Stomach smooth muscle (tissue), 2 donors: ENCODE results near the gene CCL4.
"Not testable (repeated sequence)": the region's sequence is repeated elsewhere in the genome, so short reads cannot be mapped to it uniquely, and the experiment has no call there.

Experiments
- H3K27ac ChIP-seq: one replicate; pipeline ENCODE4 v1.7.0; 2013; ENCODE audit warnings: mild to moderate bottlenecking, low read length, inconsistent platforms
- H3K27me3 ChIP-seq, 2 donors: one replicate each; pipeline ENCODE4 v1.7.0; 2013; ENCODE audit warnings: low read length in 2 of 2; ENCODE audit not compliant: insufficient read depth in 2 of 2, control insufficient read depth in 1 of 2
- H3K36me3 ChIP-seq, 2 donors: one replicate each; pipeline ENCODE4 v1.7.0; 2013; ENCODE audit warnings: low read length in 2 of 2; ENCODE audit not compliant: control insufficient read depth in 2 of 2, insufficient read depth in 2 of 2
- H3K4me1 ChIP-seq: one replicate; pipeline ENCODE4 v1.7.0; 2013; ENCODE audit warnings: low read length; ENCODE audit not compliant: control insufficient read depth, insufficient read depth
- H3K4me3 ChIP-seq, 2 donors: one replicate each; pipeline ENCODE4 v1.7.0; 2013; ENCODE audit warnings: low read length in 2 of 2
- H3K9ac ChIP-seq, 2 donors: one replicate each; pipeline ENCODE4 v1.7.0; 2013; ENCODE audit warnings: low read length in 2 of 2, mild to moderate bottlenecking in 1 of 2
- H3K9me3 ChIP-seq, 2 donors: one replicate each; pipeline ENCODE4 v1.7.0; 2013; ENCODE audit warnings: low read length in 2 of 2; ENCODE audit not compliant: control insufficient read depth in 2 of 2
- donor health status: healthy.
- donor health status: Pancreatic carcinoma.

The CCL4 gene

DNA sequence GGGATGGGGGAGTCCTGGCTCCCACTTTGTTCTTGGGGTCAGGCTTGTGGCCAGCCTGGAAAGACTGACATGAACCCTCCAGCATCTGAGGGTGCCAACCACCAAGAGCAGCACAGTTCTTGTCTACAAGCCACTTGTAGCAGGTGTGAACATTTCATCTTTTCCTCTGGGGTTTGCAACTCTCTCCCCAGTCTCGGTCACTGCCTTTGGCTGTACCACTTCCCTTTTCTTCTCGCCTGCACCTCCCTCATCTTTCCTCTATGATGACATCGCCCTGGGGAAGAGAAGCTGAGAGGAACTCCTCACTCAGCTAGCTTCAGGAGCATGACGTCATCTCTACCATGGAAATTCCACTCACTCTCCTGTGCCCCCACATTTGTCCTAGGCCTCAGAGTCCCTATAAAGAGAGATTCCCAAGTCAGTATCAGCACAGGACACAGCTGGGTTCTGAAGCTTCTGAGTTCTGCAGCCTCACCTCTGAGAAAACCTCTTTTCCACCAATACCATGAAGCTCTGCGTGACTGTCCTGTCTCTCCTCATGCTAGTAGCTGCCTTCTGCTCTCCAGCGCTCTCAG is at the start of gene CCL4:
Gene CCL4 (plus strand): TSS at position 427 of the 575 bp plus-strand sequence. CDS start 79 bp downstream, at position 506.
- H3K4me1 ChIP-seq, H3K4me3 ChIP-seq, H3K36me3 ChIP-seq, H3K27ac ChIP-seq, H3K27me3 ChIP-seq, H3K9me3 ChIP-seq, H3K9ac ChIP-seq: not testable (repeated sequence)

DNA sequence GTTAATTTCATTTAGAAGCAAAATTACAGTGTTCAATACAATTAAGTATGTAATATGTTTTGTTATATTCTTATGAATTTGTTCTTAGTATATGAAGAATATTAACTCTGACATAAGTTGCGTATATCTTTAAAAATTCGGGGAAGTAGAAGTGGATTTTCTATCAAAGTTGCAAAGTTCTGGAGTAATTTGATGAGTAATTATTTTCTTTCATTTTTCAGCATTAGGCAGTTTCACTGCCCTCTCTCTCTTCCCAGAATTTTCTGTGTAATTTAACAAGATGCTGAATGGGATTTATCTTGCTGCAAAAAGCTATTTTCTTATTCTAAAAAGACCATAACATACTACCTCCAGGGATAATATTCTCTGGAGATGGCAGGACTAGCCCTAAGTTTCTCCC is 48.5 kb upstream of the CCL4 start:
- H3K27ac ChIP-seq, result no peak overlapping the region
- no peak overlapping the region for H3K4me3 ChIP-seq
- H3K9ac ChIP-seq, result no peak overlapping the region

DNA sequence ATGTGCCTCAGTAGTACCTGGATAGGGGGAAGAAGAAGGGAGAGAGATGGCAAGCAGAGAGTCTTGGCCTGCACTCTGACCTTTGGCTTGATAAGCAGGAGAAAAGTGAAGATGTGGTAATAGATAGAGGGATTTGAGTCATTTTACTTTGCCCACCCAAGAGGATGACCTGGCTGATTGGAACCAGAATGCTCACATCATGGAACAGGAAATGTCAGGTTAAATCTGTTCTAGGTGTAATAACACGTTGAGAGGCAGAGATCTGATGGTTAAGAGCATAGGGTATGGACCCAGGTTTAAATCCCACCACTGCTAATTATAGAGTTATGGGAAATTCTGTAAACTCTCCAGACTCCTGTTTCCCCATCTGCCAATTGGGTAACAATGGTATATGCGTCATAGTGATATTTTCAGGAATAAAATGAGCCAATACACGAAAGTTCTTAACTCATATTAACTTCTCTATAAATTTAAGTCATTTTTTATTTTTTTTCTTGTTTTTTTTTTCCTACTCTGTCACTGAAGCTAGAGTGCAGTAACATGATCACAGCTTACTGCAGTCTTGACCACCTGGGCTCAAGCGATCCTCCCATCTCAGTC is 47.6 kb upstream of the CCL4 start:
- no peaks in the 10 kb centered on the region for H3K9me3 ChIP-seq
- no peak overlapping the region for H3K9ac ChIP-seq
- peaks cover 0 to 2% of the 10 kb centered on the region in 2 donors for H3K27me3 ChIP-seq
- no peaks in the 10 kb centered on the region for H3K36me3 ChIP-seq
- H3K27ac ChIP-seq, result no peak overlapping the region
- H3K4me1 ChIP-seq, result no peaks in the 10 kb centered on the region
- H3K4me3 ChIP-seq, result no peak overlapping the region

More for the DNA sequence above, 48.5 kb upstream of the CCL4 start:
- H3K9me3 ChIP-seq, result no peaks in the 10 kb centered on the region
- H3K27me3 ChIP-seq, result peaks cover 0 to 2% of the 10 kb centered on the region in 2 donors
- no peaks in the 10 kb centered on the region for H3K36me3 ChIP-seq
- H3K4me1 ChIP-seq, result no peaks in the 10 kb centered on the region

DNA sequence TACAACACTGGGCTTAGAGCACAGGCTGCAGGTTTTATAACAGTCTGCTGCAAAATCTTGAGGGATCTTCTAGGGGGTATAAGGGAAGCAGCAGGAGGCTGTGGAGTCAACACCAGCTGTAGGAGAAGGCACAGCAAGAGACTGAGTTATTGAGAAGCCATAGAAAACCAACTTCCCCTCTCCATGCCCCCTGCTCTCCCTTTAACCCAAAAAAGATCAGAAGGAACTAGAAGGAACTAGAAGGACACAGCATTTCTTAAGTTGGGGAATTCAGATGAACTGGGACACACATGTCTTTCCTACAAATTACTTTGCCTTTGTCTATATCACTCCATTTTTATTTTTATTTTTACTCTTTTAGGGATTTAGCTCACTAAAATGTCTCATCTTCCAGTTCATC is 45.7 kb upstream of the CCL4 start:
- no peak overlapping the region for H3K9ac ChIP-seq
- no peaks in the 10 kb centered on the region for H3K9me3 ChIP-seq
- H3K36me3 ChIP-seq, result no peaks in the 10 kb centered on the region
- H3K4me3 ChIP-seq, result no peak overlapping the region
- H3K27ac ChIP-seq, result no peak overlapping the region
- H3K4me1 ChIP-seq, result no peaks in the 10 kb centered on the region
- peaks cover 0 to 2% of the 10 kb centered on the region in 2 donors for H3K27me3 ChIP-seq

DNA sequence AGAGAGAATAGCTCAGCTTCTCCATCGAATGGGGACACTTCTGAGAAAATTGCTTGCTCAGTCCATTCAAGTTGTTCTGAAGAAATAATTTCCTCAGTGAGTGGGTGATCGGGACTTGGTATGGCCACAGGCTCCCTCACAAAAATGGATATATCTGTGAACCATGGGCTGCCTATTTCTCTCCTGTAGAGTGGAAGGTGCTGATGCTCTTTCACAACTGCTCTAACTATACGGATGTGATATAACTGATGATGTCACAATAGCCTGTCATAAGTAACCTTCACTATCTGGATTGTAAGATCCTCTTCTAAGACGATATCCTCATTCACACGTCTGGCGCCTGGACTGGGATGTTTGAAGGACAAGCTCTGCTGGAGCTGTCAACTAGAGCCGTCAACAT is 44.2 kb upstream of the CCL4 start:
- Histone ChIP-seq H3K27ac (no peak overlapping the region), H3K4me1 (no peaks in the 10 kb centered on the region), H3K9me3 (no peaks in the 10 kb centered on the region), H3K4me3 (no peak overlapping the region), H3K27me3 (peaks cover 0 to 2% of the 10 kb centered on the region in 2 donors), H3K36me3 (no peaks in the 10 kb centered on the region), H3K9ac (no peak overlapping the region)

DNA sequence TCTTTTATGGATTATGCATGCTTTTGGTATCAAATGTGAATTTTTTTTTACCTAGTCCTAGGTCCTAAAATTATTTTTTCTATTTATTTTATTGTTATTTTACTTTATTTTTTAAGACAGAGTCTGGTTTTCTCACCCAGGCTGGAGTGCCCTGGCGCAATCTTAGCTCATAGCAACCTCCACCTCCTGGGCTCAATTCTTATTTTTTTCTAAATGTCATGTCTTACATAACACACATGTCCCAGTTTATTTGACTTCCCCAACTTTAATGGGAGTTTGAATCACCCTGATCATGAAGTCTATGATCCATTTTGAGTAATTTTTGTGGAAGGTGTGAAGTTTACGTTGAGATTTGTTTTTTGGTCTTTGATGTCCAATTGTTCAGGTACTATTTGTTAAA is 42.8 kb upstream of the CCL4 start:
- Histone ChIP-seq H3K36me3 (no peaks in the 10 kb centered on the region), H3K27ac (no peak overlapping the region), H3K9ac (no peak overlapping the region), H3K27me3 (peaks cover 0 to 2% of the 10 kb centered on the region in 2 donors), H3K4me3 (no peak overlapping the region), H3K4me1 (no peaks in the 10 kb centered on the region), H3K9me3 (peaks cover 0 to 3% of the 10 kb centered on the region in 2 donors)

DNA sequence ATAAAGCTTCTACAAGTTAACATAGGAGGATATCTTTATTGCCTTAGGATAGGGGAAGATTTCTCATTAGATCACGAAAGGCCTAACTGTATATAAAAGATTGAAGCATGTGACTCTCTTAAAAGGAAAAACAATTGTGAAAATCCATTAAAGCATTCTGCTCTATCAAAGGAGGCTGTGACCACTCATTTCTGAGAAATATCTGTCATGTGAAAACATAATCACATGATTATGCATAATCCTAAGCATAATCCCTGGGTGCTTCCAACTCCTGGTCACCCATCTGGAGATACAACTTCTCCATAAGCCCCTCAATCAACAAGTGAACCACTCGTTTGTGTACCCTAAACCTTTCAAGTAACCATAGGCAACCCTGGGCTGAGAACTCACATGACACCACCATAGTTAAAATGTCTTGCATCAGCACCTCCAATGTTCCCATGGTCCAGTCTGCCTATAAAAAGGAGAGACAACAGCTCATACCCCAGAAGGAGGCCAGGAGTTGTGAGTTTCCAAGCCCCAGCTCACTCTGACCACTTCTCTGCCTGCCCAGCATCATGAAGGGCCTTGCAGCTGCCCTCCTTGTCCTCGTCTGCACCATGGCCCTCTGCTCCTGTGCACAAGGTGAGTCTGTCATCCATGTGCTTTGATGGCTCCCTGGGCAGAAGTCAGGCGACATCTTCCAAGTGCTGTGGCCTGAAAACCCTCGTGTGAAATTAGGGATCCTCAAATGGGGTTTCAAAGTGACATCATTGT is 39.7 kb upstream of the CCL4 start, which contains the start of gene CCL18:
Gene CCL18 (plus strand): TSS at position 487 of the 756 bp plus-strand sequence. CDS start 71 bp downstream, at position 558.
- Histone ChIP-seq H3K27me3 (peaks cover 0 to 3% of the 10 kb centered on the region in 2 donors), H3K4me3 (no peak within 1 kb of the TSS), H3K36me3 (no peaks in the 10 kb centered on the region), H3K27ac (no peak within 1 kb of the TSS), H3K9ac (no peak within 1 kb of the TSS), H3K4me1 (no peaks in the 10 kb centered on the region), H3K9me3 (peaks cover 0 to 3% of the 10 kb centered on the region in 2 donors)

DNA sequence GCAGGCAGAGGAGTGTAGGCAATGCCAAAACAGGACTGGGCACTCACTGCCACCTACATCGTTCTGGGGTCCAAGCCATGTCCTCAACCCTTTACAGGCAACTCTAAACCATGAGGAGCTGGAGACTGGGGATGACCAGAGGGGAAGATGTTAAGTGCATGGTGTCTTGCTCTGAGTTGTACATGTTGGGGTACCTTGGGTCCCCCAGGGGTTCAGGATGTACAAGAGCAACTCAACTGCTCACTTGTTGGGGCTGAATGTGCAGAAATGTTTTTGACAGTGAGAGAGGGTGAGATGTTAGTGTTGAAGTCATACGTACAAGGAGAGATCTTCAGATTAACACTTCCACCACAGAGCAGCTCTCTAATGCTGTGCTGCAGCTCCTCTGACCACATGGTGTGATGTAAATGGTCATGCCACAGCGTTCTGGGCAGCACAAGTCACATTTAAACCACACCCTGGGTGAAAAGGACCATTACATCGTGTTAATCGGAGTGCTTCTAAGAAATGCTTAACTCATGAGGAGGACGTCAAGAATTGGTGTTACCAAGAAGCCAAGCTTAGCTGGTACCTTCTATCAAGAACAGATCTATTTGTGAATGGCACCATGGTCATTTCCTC is 37.2 kb upstream of the CCL4 start:
- Histone ChIP-seq H3K36me3 (no peaks in the 10 kb centered on the region), H3K27me3 (peaks cover 0 to 3% of the 10 kb centered on the region in 2 donors), H3K9me3 (peaks cover 0 to 3% of the 10 kb centered on the region in 2 donors), H3K4me1 (no peaks in the 10 kb centered on the region), H3K27ac (no peak overlapping the region), H3K9ac (no peak overlapping the region), H3K4me3 (no peak overlapping the region)

DNA sequence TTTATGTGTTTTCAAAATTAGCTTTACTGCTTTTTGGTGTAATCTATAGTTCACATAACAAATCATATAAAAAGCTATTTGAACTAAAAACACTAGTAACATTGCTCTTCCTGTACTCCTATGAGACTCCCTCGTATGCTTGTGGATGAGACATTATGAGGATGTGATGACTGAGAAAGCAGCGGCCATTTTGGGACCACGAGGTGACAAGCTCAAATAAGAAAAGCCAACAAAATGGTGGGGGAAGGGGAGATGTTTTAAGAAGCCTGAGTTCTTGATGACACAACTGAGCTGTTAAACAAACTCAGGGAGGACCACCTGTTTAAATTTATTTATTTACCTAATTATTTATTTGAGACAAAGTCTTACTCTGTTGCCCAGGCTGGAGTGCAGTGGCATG is 35.1 kb upstream of the CCL4 start:
- no peaks in the 10 kb centered on the region for H3K4me1 ChIP-seq
- no peaks in the 10 kb centered on the region for H3K36me3 ChIP-seq
- no peak overlapping the region for H3K9ac ChIP-seq
- peaks cover 0 to 3% of the 10 kb centered on the region in 2 donors for H3K27me3 ChIP-seq
- no peak overlapping the region for H3K4me3 ChIP-seq
- H3K9me3 ChIP-seq, result peaks cover 0 to 3% of the 10 kb centered on the region in 2 donors
- no peak overlapping the region for H3K27ac ChIP-seq

DNA sequence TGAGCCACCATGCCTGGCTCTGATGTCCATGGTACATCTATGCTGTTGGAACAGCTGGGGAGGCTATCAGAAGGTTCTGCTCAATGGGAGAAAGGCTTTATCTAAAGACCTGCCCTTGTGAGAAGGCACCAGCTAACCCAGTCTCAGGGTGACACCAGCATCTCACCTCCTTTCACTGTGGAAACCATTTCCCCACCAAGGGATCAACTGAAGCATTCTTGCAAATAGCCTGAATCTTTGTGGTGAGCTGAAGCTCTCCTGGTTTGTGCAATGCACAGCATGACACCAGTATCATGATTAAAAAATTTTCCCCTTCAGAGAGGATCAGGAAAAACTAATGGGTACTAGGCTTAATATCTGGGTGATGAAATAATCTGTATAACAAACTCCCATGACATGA is 34.5 kb upstream of the CCL4 start:
- no peak overlapping the region for H3K27ac ChIP-seq
- no peak overlapping the region for H3K9ac ChIP-seq
- no peak overlapping the region for H3K4me3 ChIP-seq
- no peaks in the 10 kb centered on the region for H3K4me1 ChIP-seq
- no peaks in the 10 kb centered on the region for H3K36me3 ChIP-seq
- H3K27me3 ChIP-seq, result peaks cover 0 to 3% of the 10 kb centered on the region in 2 donors
- H3K9me3 ChIP-seq, result peaks cover 0 to 3% of the 10 kb centered on the region in 2 donors
